H1 (cell line): ENCODE measurements around the gene L3MBTL4. TPM values are rescaled to one million over a fixed set of nuclear protein-coding genes. Genes with fewer than 3 reads are reported as not detected.

ENCODE experiments used
- BACH1 ChIP-seq: IDR thresholded peaks from 2 replicates; pipeline ENCODE4 v1.6.1; 2012; ENCODE audit warnings: low read length, improper control_type of control experiment
- CBX8 ChIP-seq: fragments of 300-800, 300-1000 bp; sonication (generic); IDR thresholded peaks from 2 replicates; pipeline ENCODE4 v1.7.1; 2016; ENCODE audit warnings: low read depth, low read length, borderline replicate concordance
- JUN ChIP-seq: IDR thresholded peaks from 2 replicates; pipeline ENCODE4 v1.6.1; 2011; ENCODE audit warnings: low read depth, mild to moderate bottlenecking, improper control_type of control experiment, low read length
- KDM4A ChIP-seq: IDR thresholded peaks from one replicate; pipeline ENCODE4 v1.7.1; 2012; ENCODE audit warnings: low read depth, mild to moderate bottlenecking, moderate library complexity, low read length, inconsistent platforms; ENCODE audit not compliant: severe bottlenecking
- MAFK ChIP-seq: IDR thresholded peaks from 2 replicates; pipeline ENCODE4 v1.6.1; 2012; ENCODE audit warnings: low read depth, mild to moderate bottlenecking, improper control_type of control experiment, low read length
- SP1 ChIP-seq: IDR thresholded peaks from 2 replicates; pipeline ENCODE4 v1.6.1; 2011; ENCODE audit warnings: low read depth, low read length
- polyA plus RNA-seq, 7 experiments: library from polyadenylated mRNA; depleted of rRNA in 3 of 7; stranded (reverse) in 5 of 7; unstranded in 2 of 7; fragments of >200 nt in 5 of 7; fragments of 200-250 nt in 2 of 7; gene quantifications; 1 replicate in 5 of 7; 2 replicates in 1 of 7; 4 replicates in 1 of 7; pipeline versions ENCODE4 v1.2.1 to v1.2.3, GENCODE V29; 2011 to 2013; ENCODE audit warnings: missing spikeins in 2 of 7, mixed read lengths in 2 of 7
- total RNA-seq: library from RNA; stranded (reverse); fragmentation: NEBNext Ultra II Directional; extraction: Animal tissue kit (Norgen Biotek cat#: 25700); gene quantifications from 2 replicates; pipeline ENCODE4 v1.2.1, GENCODE V29; 2021
- TF ChIP-seq, protein P1 (sequence below): fragments of 300-600 bp; sonication (generic); IDR thresholded peaks from 2 replicates; pipeline ENCODE4 v1.7.1; 2012; ENCODE audit warnings: low read length, moderate library complexity, mild to moderate bottlenecking, inconsistent platforms; ENCODE audit not compliant: insufficient replicate concordance
- TF ChIP-seq, protein P2 (sequence below): IDR thresholded peaks from 2 replicates; pipeline ENCODE4 v1.6.1; 2012; ENCODE audit warnings: inconsistent platforms

Gene L3MBTL4
- total and polyA plus RNA-seq, 2 of the 8 experiments (the other 6 are each of a cell fraction or from before 2014, with no cell fraction given): 1.0 to 2.1 TPM

DNA sequence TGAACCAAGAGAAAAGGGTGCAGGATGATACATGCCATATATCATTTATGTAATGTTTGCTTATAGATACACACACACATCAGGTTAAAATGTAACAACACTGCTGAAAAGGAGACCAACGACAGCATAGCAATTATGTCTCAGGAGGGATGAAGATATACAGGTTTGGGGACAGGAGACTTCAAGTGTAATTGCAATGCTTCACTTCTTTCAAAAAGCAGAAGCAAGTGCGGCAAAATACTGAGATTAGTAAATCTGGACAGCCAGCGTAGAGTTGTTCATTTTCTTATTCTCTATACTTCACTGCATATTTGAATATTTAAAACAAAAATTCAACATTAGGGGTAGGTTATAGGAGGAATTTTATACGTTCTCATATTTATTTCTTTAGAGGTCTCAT lies 87.2 kb downstream of the L3MBTL4 start (continued):
- TF ChIP-seq, protein P1, sequence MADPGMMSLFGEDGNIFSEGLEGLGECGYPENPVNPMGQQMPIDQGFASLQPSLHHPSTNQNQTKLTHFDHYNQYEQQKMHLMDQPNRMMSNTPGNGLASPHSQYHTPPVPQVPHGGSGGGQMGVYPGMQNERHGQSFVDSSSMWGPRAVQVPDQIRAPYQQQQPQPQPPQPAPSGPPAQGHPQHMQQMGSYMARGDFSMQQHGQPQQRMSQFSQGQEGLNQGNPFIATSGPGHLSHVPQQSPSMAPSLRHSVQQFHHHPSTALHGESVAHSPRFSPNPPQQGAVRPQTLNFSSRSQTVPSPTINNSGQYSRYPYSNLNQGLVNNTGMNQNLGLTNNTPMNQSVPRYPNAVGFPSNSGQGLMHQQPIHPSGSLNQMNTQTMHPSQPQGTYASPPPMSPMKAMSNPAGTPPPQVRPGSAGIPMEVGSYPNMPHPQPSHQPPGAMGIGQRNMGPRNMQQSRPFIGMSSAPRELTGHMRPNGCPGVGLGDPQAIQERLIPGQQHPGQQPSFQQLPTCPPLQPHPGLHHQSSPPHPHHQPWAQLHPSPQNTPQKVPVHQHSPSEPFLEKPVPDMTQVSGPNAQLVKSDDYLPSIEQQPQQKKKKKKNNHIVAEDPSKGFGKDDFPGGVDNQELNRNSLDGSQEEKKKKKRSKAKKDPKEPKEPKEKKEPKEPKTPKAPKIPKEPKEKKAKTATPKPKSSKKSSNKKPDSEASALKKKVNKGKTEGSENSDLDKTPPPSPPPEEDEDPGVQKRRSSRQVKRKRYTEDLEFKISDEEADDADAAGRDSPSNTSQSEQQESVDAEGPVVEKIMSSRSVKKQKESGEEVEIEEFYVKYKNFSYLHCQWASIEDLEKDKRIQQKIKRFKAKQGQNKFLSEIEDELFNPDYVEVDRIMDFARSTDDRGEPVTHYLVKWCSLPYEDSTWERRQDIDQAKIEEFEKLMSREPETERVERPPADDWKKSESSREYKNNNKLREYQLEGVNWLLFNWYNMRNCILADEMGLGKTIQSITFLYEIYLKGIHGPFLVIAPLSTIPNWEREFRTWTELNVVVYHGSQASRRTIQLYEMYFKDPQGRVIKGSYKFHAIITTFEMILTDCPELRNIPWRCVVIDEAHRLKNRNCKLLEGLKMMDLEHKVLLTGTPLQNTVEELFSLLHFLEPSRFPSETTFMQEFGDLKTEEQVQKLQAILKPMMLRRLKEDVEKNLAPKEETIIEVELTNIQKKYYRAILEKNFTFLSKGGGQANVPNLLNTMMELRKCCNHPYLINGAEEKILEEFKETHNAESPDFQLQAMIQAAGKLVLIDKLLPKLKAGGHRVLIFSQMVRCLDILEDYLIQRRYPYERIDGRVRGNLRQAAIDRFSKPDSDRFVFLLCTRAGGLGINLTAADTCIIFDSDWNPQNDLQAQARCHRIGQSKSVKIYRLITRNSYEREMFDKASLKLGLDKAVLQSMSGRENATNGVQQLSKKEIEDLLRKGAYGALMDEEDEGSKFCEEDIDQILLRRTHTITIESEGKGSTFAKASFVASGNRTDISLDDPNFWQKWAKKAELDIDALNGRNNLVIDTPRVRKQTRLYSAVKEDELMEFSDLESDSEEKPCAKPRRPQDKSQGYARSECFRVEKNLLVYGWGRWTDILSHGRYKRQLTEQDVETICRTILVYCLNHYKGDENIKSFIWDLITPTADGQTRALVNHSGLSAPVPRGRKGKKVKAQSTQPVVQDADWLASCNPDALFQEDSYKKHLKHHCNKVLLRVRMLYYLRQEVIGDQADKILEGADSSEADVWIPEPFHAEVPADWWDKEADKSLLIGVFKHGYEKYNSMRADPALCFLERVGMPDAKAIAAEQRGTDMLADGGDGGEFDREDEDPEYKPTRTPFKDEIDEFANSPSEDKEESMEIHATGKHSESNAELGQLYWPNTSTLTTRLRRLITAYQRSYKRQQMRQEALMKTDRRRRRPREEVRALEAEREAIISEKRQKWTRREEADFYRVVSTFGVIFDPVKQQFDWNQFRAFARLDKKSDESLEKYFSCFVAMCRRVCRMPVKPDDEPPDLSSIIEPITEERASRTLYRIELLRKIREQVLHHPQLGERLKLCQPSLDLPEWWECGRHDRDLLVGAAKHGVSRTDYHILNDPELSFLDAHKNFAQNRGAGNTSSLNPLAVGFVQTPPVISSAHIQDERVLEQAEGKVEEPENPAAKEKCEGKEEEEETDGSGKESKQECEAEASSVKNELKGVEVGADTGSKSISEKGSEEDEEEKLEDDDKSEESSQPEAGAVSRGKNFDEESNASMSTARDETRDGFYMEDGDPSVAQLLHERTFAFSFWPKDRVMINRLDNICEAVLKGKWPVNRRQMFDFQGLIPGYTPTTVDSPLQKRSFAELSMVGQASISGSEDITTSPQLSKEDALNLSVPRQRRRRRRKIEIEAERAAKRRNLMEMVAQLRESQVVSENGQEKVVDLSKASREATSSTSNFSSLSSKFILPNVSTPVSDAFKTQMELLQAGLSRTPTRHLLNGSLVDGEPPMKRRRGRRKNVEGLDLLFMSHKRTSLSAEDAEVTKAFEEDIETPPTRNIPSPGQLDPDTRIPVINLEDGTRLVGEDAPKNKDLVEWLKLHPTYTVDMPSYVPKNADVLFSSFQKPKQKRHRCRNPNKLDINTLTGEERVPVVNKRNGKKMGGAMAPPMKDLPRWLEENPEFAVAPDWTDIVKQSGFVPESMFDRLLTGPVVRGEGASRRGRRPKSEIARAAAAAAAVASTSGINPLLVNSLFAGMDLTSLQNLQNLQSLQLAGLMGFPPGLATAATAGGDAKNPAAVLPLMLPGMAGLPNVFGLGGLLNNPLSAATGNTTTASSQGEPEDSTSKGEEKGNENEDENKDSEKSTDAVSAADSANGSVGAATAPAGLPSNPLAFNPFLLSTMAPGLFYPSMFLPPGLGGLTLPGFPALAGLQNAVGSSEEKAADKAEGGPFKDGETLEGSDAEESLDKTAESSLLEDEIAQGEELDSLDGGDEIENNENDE: no peak
- TF ChIP-seq BACH1: no peak
- TF ChIP-seq, protein P2, sequence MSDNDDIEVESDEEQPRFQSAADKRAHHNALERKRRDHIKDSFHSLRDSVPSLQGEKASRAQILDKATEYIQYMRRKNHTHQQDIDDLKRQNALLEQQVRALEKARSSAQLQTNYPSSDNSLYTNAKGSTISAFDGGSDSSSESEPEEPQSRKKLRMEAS: no peak
- no peak for TF ChIP-seq SP1
- TF ChIP-seq CBX8: no peak
- no peak for TF ChIP-seq JUN
- no peak for TF ChIP-seq MAFK
- no peak for TF ChIP-seq KDM4A
